ENCODE results near the gene SRCAP.

The SRCAP gene

DNA sequence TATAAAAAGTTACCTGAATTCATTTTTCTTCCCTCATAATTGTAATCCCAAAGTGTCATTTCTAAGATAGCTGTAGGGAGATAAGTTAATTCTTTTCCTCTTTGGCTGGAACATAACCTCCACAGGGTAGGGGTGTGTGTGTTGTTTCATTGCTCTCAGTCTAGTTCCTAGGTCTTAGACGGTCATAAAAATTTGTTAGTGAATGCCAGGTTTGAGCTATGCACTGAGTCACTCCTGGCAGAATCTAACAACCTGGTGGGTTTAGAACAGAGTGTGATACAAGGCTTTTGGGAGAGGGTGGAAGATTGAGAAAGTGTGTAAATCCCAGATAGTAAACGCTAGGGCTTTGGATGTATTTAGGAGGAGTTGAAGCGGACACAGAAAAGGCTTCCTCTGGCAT is 48.4 kb downstream of the SRCAP start:
- peak; percentile 72 for DNase-seq
- in situ Hi-C loops (cut with HindIII; ENCODE audit: low pct_ligation_motif_present, low pct_unique_long_range_greater_than_20kb, low sequenced_read_pairs), result no loop called here

DNA sequence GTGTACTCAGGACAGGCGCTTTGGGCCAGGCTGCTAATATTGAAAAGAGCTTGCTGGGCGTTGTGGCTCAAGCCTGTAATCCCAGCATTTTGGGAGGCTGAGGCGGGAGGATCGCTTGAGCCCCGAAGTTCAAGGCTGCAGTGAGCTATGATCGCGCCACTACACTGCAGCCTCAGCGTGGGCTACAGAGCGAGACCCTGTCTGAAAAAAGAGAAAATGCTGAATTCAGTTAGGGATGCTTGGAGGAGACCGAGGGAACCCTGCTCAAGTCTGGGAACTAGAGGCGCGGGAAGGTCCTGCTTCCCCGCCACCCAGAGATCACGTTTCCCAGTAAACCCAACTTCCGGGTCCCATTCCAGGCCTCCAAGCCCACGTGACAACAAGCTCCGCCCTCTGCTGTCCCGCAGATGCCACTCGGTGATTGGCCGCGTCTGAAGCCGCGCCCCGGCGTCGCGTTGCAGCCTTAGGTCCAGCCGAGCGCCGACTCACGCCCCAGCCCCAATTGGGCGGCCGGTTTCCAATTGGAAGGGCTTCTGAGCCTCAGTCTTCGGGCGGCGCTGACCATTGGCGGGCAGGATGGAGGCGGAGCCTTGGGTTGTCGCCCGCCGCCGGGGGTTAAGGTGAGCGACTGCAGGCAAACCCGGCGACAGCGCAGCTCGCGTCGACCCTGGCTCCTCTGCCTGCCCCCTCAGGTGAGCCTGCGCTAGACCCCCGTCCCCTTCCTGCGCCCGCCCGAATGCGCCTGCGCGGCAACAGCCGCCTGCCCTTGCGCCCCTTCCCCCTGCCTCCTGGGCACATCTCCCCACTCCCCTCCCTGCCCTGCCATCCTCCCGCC is 49.0 kb downstream of the SRCAP start, which contains the start of gene PHKG2:
TSS of gene PHKG2 (plus strand) at position 627 of the 835 bp plus-strand sequence. CDS start 396 bp downstream, outside the sequence.
- in situ Hi-C loops (cut with HindIII; ENCODE audit: low pct_ligation_motif_present, low pct_unique_long_range_greater_than_20kb, low sequenced_read_pairs), result no loop called here
- DNase-seq, result peak; percentile 100

DNA sequence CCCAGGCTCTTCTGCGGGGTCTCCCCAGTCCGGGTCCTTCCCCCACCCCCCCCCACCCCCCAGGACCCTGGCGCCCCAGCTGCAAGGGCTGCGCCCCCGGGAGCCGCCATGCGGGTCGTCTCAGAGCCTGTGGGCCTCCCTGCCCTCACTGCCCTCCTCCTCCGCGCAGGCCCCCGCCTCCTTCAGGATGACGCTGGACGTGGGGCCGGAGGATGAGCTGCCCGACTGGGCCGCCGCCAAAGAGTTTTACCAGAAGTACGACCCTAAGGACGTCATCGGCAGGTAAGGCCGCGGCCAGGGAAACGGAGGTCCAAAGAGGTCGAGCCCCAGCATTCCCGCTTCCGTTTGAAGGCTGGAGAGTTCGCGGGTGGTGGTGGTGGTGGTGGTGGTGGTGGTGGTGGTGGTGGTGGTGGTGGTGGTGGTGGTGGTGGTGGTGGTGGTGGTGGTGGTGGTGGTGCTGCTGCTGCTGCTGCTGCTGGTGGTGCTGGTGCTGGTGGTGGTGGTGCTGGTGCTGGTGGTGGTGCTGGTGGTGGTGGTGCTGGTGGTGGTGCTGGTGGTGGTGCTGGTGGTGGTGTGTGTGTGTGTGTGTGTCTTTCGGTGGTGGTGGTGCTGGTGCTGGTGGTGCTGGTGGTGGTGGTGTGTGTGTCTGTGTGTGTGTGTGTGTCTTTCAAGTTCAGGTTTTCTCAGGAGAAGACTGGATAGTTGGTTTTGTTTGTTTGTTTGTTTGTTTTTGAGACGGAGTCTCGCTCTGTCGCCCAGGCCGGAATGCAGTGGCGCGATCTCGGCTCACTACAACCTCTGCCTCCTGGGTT is 49.9 kb downstream of the SRCAP start:
- peak; percentile 59 for DNase-seq
- in situ Hi-C loops (cut with HindIII; ENCODE audit: low pct_ligation_motif_present, low pct_unique_long_range_greater_than_20kb, low sequenced_read_pairs), result no loop called here

DNA sequence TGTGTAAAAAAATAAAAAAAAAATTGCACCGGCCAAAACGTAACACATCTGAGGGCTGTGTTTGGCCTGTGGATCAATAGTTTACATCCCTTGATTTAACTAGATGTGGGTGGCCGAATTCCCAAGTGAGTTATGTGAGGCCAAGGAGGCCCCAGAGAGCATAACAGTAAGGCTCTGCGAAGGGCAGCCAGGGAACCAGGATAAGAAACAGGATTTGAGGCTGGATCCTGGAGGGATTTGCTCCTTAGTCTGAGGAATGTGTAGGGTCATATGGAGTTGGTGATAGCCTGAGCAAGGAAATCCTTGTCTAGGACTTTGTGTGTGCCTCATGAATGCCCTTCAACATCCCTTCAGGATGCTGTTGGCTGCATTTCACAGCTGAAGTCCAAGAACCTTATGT is 51.2 kb downstream of the SRCAP start:
- in situ Hi-C loops (cut with HindIII; ENCODE audit: low pct_ligation_motif_present, low pct_unique_long_range_greater_than_20kb, low sequenced_read_pairs), result no loop called here
- DNase-seq, result no peak

DNA sequence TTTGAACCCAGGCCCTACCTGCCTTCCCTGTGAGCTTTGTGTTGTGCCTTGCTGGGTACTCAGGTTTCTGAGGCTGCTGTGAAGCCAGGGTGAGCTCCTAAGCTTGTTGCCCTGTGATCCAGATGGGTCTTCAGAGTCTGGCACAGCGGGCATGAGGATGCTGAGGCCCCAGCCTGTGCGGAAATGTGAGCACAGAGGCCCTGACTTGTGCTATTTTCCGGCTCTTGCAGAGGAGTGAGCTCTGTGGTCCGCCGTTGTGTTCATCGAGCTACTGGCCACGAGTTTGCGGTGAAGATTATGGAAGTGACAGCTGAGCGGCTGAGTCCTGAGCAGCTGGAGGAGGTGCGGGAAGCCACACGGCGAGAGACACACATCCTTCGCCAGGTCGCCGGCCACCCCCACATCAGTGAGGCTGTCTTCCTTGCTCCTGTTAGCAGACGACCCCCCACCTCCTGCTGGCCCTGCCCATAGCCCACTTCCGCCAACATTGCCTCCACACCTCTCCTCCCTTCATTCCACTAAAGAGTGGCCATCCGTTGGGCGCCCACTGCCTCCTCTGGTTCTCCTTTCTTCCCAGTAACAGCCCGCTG is 52.0 kb downstream of the SRCAP start:
- no peak for DNase-seq
- in situ Hi-C loops (cut with HindIII; ENCODE audit: low pct_ligation_motif_present, low pct_unique_long_range_greater_than_20kb, low sequenced_read_pairs), result no loop called here

DNA sequence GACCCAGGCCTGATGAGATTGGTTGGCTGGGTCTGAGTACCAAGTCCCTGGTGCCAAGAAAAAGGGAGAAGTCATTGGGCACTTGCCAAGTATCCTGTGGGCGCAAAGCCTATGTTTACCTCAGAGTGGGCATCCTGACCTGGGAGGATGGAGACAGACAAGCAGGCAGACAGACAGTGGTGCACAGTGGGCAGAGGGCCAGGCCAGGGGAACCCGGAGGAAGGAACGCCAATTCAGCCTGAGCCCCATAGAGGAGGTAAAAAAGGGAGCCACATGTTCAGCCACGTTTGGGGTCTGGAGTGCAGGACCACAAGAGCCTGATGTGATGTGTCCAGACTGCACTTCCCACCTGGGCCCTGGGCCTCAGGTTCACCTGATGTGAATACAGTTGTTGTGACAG is 54.6 kb downstream of the SRCAP start:
- in situ Hi-C loops (cut with HindIII; ENCODE audit: low pct_ligation_motif_present, low pct_unique_long_range_greater_than_20kb, low sequenced_read_pairs), result no loop called here
- DNase-seq, result no peak

DNA sequence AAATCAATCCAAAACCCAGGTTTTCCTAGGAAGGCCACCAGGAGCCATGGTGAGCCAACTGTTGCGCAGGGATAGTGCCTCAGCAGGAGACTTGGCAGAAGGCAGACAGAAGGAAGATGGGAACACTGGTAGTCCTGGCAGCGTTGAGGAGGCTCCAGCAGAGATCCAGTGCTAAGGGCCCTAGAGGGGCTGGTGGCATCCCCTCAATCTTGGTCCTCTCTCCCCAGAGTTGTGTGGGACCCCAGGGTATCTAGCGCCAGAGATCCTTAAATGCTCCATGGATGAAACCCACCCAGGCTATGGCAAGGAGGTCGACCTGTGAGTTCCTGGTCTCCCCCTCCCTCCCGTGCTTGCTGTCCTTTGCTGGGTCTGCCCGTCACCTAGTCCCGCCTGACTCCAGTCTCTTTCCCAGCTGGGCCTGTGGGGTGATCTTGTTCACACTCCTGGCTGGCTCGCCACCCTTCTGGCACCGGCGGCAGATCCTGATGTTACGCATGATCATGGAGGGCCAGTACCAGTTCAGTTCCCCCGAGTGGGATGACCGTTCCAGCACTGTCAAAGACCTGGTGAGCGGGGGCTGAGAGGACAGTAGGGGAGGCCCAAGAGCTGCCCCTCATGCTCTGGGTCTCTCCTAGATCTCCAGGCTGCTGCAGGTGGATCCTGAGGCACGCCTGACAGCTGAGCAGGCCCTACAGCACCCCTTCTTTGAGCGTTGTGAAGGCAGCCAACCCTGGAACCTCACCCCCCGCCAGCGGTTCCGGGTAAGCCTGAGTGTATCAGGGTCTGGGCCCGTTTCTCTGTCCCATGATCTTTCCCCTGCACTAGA is 57.2 kb downstream of the SRCAP start:
- in situ Hi-C loops (cut with HindIII; ENCODE audit: low pct_ligation_motif_present, low pct_unique_long_range_greater_than_20kb, low sequenced_read_pairs), result no loop called here
- no peak for DNase-seq

DNA sequence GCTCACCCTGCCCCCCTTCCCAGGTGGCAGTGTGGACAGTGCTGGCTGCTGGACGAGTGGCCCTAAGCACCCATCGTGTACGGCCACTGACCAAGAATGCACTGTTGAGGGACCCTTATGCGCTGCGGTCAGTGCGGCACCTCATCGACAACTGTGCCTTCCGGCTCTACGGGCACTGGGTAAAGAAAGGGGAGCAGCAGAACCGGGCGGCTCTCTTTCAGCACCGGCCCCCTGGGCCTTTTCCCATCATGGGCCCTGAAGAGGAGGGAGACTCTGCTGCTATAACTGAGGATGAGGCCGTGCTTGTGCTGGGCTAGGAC is 57.8 kb downstream of the SRCAP start:
- DNase-seq, result no peak
- in situ Hi-C loops (cut with HindIII; ENCODE audit: low pct_ligation_motif_present, low pct_unique_long_range_greater_than_20kb, low sequenced_read_pairs), result no loop called here

DNA sequence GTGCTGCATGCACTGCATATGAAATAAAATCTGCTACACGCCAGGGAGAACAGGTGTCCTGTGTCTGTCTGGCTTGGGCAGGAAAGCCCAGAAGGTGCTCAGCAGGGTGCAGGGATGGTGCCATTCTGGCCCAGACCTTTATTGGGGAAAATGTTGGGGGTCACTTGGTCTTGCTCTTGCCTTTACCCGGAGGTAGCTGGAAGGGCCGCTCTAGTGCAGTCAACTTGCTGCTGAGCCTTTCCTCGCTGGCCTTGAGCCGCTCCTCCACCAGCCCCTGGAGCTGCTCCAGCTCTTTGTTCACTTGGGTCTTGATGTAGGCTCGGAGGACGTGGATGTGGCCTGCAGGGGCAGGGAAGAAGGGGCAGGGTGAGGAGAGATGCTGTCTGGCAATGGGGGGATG is 58.3 kb downstream of the SRCAP start:
- in situ Hi-C loops (cut with HindIII; ENCODE audit: low pct_ligation_motif_present, low pct_unique_long_range_greater_than_20kb, low sequenced_read_pairs), result no loop called here

DNA sequence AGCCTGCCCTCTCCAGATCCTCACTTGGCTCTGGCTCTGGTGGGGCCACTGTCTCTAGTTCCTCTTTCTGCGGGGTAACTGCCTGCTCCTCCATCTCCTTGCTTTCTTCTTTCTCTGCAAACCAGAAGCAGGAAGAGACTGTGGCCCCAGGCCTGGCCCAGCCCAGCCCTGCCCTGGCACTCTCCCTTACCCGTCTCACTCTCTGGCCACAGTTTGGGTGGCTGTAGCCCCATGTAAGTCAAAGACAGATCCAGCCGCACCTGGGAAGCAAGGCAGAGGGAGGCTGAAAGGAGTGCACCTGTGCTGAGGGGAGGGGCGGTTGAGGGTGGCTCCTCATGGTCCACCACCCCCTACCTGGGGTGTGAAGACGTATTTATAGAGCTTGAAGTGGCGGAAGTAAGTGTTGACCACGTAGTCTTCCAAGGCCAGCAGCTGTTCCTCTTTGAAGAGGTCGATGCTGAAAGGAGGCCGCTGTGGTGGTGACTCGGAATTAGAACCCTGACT is 60.1 kb downstream of the SRCAP start:
- in situ Hi-C loops (cut with HindIII; ENCODE audit: low pct_ligation_motif_present, low pct_unique_long_range_greater_than_20kb, low sequenced_read_pairs), result no loop called here
- no peak for DNase-seq

More for the DNA sequence above, 58.3 kb downstream of the SRCAP start:
- DNase-seq, result no peak

DNA sequence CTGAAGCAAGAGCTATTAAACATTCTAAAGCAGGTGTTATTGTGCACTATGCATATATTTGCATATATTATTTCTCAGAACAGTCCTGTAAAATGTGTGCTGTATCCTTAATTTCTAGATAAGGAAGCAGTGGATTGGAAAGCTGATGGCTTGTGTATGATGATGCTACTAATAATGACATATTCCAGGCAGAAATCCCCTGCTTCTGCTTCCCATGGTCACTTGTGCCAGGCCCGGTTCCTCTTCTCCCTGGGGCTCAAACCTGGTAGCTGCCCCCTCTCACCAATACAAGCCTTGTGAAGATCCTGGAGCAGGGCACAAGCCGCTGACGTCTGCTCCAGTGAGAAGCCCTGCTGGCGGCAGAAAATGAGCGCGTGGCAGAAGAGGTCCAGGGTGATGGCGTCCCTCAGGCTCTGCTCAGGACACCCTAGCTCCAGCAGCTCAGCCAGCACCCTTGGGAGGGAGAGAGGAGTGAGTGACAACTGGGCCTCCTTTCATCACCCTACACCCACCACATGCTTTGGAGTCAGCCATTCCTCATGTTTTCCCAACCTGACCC is 61.1 kb downstream of the SRCAP start:
- in situ Hi-C loops (cut with HindIII; ENCODE audit: low pct_ligation_motif_present, low pct_unique_long_range_greater_than_20kb, low sequenced_read_pairs), result no loop called here

DNA sequence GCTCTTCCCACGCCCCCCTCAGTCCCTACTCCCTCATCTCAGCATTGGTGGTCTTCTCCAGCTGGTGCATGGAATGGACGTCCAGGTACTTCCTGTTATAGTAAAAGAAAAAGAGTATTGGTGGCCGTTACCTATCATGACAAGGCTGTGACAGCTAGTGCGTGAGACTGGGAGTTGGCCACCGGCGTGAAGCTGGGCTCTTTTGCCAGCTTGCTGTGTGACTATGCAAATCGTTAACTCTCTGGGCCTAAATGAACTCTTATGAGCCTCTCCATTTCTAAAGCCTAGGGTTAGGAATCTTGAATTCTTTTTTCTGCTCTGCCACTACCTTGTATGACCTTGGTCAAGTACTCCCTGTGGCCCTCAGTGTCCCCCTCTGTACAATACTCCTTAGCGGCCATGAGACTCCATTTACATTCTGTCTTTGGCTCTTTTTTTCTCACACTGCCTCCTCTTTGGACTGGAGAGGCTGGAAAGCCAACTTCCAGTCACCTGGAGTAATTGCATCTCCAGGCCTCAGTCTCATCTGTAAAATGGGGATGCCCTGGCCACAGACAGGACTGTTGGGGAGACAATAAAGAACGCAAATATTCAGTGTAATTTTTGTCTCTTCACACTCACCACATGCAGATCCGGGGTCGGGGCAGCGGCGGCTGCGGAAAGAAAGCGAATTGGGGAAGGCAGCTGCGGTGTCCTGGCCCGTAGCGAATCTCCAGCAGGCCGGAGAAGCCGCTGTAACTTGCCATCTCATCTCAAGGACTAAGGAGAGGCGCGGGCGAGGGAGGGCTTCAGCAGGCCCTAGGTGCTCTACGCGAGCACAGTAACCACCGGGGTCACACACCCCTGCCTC is 61.8 kb downstream of the SRCAP start:
- no peak for DNase-seq
- in situ Hi-C loops (cut with HindIII; ENCODE audit: low pct_ligation_motif_present, low pct_unique_long_range_greater_than_20kb, low sequenced_read_pairs), result no loop called here

More for the DNA sequence above, 61.1 kb downstream of the SRCAP start:
- DNase-seq, result no peak

DNA sequence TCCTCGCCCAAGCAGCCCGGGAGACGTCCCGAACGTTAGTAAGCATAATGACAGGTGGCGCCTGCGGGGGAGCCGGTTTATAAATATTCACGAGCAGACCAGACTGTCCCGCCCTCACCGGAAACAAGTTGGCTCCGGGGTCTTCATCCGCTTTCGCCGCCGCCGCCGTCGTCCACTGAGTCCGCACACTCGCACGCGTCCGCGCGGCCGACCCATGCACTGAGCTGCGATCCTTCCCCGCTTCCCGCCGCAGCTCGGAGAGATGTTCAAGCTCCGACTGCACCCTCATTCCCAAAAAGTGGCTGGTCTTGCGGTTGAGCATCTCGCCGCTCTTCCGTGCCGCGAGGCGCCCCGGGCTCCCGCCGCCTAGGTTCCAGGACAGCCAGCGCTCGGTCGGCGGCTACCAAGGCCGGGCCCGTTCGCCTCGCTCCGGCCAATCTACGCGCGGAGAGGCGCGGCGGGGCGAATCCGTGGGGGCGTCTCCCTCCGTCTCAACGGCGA is 62.5 kb downstream of the SRCAP start:
- in situ Hi-C loops (cut with HindIII; ENCODE audit: low pct_ligation_motif_present, low pct_unique_long_range_greater_than_20kb, low sequenced_read_pairs), result no loop called here

DNA sequence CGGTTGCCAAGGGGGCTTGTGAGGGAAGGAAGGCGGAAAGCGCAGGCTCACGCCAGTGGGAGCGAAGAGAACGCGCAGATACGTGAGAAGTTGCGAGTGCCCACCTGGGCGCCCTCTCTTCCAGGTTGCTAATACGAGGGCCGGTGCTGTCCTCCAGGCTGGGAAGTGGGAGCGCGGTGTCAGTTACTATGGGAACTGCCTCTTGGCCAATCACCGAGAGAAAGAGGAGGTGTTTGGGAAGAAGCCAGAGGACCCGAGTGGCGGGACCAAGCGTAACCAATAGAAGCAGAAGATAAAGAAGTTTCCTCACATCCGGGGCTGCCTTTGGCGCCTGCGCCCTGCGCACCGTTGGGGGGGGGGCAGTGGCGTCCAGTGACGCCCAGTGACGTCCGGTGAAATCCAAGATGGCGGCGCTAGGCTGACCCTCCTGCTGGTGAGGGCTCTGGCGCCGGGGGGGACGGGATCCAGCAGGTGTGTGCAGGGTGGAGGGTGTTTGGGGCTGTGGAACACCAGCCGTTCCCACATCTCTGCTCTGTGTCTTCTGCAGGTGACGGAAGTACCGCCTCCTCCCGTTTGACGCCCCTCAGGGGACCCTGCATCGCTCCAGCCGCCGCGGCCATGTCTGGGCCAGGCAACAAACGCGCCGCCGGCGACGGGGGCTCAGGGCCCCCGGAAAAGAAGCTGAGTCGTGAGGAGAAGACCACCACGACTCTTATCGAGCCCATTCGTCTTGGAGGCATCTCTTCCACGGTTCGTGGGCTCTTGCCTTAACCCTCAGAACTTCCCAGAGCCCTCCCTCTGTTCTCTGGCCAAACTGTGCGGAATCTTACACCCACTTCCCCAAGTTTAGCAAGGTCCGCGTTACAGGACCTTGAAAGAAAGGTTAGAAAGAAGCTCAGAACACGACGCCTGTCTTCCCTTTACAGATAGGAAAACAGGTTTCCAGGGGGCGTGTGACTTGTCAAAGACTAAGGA is 63.2 kb downstream of the SRCAP start, which contains the start of the genes CFAP119 and RNF40:
TSS of gene CFAP119 (minus strand) at position 135 of the 975 bp plus-strand sequence. CDS start 314 bp downstream, outside the sequence.
TSS of gene RNF40 (plus strand) at position 395 of the 975 bp plus-strand sequence. CDS start at position 619, 224 bp downstream.
- DNase-seq, result peak; percentile 99
- in situ Hi-C loops (cut with HindIII; ENCODE audit: low pct_ligation_motif_present, low pct_unique_long_range_greater_than_20kb, low sequenced_read_pairs), result no loop called here

More for the DNA sequence above, 62.5 kb downstream of the SRCAP start:
- DNase-seq, result peak; percentile 40

DNA sequence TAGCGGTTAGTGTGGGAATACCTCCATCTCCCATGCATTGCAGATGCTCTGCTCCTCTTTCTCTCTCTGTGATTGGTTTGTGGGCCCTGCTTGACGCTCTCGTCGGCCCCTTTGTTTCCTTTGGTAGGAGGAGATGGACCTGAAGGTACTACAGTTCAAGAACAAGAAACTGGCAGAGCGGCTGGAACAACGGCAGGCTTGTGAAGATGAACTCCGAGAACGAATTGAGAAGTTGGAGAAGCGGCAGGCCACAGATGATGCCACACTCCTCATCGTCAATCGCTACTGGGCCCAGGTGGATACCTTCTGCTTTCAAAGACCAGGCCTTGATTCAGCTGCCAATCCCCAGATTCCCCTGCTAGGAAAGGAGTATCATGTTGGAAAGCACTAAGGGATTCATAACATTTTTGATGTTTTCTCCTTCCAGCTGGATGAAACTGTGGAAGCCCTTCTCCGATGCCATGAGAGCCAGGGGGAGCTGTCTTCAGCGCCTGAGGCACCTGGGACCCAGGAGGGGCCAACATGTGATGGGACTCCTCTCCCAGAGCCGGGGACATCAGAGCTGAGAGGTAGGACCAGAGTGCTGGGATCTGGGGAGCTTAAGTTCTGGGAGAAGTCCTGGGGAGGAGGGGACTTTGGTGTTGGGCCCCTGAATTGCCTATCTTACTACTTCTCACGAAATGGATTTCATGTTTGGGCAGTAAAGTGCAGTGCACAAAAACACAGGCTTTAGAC is 64.2 kb downstream of the SRCAP start:
- DNase-seq, result no peak
- in situ Hi-C loops (cut with HindIII; ENCODE audit: low pct_ligation_motif_present, low pct_unique_long_range_greater_than_20kb, low sequenced_read_pairs), result no loop called here
